Measurements from ENCODE around the gene STS.

STS gene

GRCh38 chrX:7191681-7192110 lies 44.2 kb downstream of the STS start:
- DNase-seq = no peak

DNA sequence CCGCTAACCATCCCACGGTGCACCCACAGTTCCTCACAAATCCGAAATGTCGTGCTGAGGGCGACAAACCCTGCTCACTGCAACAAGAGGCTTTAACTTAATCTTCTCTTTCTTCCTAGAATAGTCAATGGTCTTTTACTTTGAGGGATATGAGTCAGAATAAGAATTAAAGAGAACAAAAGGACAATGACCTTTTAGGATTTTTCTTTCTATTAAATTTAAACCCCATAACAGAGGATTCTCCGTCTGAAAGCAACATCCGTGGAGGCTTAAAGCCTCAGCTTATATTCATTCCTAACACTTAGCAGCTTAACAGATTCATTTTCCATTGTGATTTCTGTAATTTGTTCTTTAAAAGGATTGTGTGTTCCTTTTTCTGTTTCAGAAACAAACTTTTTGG lies 45.4 kb downstream of the STS start:
- no peak for DNase-seq

- DNase-seq = no peak
These were observed 47.1 kb downstream of the STS start for GRCh38 chrX:7194606-7195005.
